C4-2B (cell line): ENCODE measurements around the gene PLXNA3.

ENCODE experiments used
- ZFX ChIP-seq: fragments of 450-650 bp; IDR thresholded peaks from 2 replicates; pipeline ENCODE4 v1.6.1; 2017
- TF ChIP-seq, protein P1 (sequence below): fragments of 450-650 bp; conservative IDR thresholded peaks from 2 replicates; pipeline ENCODE4 v1.5.1; 2017; ENCODE audit warnings: mild to moderate bottlenecking

DNA sequence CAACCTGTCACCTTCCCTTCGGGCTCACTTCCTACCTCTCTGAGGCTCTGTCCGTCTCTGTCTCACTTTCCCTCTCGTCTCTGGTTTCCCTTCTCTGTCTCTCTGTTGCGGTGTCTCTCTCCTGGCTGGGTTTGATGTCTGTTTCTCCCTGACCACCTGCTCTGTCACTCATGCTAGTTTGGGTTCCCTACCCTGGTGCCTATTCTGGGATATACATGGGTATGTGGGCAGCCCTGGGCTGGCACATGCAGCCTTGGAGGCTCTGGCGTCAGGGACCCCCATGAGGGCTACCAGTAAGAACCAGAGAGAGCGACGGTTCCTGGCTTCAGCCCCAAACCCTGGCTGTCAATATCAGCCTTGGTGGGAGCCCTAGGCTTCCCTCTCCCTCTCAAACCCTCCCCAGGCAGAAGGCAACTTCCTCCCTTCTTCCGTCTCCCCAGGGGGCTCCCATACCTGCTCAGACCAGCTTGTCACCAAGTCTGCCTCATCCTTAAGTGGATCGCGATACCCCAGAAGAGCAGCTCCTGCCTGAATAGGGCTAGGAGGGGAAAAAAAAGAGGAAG lies 49.3 kb upstream of the PLXNA3 start:
- TF ChIP-seq, protein P1, sequence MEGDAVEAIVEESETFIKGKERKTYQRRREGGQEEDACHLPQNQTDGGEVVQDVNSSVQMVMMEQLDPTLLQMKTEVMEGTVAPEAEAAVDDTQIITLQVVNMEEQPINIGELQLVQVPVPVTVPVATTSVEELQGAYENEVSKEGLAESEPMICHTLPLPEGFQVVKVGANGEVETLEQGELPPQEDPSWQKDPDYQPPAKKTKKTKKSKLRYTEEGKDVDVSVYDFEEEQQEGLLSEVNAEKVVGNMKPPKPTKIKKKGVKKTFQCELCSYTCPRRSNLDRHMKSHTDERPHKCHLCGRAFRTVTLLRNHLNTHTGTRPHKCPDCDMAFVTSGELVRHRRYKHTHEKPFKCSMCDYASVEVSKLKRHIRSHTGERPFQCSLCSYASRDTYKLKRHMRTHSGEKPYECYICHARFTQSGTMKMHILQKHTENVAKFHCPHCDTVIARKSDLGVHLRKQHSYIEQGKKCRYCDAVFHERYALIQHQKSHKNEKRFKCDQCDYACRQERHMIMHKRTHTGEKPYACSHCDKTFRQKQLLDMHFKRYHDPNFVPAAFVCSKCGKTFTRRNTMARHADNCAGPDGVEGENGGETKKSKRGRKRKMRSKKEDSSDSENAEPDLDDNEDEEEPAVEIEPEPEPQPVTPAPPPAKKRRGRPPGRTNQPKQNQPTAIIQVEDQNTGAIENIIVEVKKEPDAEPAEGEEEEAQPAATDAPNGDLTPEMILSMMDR = no peak
- no peak for TF ChIP-seq ZFX
